KBM-7 (cell line): ENCODE measurements around the gene HIVEP1.
"Not testable (repeated sequence)": the region's sequence is repeated elsewhere in the genome, so short reads cannot be mapped to it uniquely, and the experiment has no call there.

Experiments used
- DNase-seq: peaks from one replicate; pipeline ENCODE4 v3.0.0-alpha.2; 2015
- in situ Hi-C: fragments of 300-500 bp; cut with MboI; formaldehyde crosslinking; loops from 2 replicates; pipeline ENCODE4 v1.14.3; 2020; ENCODE audit warnings: low sequenced_read_pairs, low pct_unique_long_range_greater_than_20kb, mixed read lengths

Gene HIVEP1

DNA sequence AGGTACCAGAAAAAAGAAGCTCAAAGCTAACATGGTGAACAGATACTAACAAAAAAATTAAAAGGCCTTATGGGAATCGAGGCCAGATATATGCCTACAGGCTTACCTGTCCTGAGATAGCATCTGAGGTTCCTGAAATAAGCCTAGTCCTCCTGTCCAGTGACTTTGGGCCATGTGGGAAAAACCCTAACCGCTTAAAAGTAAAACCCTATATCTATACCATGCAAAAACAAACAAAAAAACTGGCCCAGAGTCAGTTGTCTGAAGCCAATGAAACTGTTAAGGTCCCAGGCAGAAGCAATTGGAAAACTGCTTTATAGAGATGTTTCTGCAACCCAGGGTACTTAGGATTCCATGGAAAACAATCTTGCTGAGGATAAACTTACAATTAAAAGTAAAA lies 122.9 kb downstream of the HIVEP1 start:
- in situ Hi-C loops = no loop called here
- no peak for DNase-seq

DNA sequence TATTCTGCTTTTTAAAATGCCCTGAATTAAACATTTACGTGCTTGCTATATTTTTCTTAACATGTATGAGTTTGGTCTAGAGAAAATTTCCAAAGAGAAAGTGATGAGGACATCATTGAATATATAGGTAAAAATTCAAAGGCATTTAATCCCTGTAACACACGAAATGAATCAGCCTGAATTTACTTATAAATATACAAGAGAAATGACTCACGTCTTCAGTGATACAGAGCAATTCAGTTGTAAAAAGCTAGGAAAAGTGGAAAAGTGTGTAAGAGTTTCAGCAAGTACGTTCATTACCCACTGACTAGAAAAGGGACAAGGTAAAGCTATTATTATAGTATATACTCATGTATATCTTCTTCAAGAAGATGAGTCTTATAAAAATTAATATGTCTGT lies 124.8 kb downstream of the HIVEP1 start:
- in situ Hi-C loops = no loop called here

DNA sequence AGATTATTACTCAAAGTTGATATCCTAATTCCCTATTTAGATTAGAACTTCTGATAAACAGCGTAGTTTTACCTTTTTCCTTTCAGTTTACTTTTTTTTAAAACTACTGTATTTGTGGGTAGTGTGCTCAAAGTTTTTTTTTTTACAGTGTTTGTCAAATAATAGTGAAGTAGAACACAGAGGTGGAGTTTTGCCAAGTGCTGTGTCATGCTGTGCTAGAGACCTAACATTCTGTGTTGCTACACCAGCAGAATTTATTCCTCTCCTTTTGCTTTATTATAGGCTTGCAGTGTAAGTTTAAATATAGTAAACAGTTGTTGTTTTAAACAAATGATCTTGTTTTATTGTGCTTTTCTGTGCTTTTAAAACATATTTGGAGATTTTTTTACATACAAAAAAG lies 125.4 kb downstream of the HIVEP1 start:
- in situ Hi-C loops = no loop called here
- no peak for DNase-seq

More for the DNA sequence above, 124.8 kb downstream of the HIVEP1 start:
- DNase-seq = no peak

DNA sequence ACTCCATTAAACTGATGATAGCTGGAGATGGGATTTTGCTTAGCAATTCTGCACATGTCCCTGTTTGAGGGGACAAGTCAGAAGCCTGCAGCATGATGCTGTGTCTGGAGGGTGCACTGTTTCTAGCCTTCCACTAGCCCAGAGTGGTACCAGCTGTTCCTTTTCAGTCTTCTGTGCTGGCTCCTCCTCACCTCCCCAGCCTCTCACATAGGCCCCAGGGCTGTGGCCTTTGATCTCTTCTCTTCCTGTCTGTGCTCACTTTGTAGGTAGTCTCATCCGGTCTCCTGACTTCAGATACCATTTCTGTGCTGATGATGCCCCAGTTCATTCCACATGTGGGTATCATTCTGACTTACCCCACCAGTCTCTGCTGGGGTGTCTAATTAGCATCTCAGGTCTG lies 126.3 kb downstream of the HIVEP1 start:
- no peak for DNase-seq
- in situ Hi-C loops = no loop called here

DNA sequence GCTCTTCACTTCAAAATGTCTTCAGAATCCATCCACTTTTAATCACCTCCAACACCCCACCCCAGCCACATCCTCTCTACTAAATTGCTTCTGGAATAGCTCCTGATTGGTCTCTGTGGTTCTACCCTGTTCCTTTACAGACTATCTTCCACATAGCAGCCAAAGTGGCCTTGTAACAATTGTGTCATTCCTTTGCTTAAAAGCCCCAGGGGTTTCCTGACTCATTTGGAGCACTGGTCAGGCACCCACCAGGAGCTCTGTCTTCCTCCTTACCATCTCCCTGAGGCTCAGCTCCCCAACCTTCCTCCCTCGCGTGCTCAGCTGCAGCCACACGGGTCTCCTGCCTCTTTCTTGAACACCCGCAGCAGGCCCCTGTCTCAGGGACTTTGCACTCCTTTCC lies 126.8 kb downstream of the HIVEP1 start:
- in situ Hi-C loops = no loop called here
- no peak for DNase-seq

DNA sequence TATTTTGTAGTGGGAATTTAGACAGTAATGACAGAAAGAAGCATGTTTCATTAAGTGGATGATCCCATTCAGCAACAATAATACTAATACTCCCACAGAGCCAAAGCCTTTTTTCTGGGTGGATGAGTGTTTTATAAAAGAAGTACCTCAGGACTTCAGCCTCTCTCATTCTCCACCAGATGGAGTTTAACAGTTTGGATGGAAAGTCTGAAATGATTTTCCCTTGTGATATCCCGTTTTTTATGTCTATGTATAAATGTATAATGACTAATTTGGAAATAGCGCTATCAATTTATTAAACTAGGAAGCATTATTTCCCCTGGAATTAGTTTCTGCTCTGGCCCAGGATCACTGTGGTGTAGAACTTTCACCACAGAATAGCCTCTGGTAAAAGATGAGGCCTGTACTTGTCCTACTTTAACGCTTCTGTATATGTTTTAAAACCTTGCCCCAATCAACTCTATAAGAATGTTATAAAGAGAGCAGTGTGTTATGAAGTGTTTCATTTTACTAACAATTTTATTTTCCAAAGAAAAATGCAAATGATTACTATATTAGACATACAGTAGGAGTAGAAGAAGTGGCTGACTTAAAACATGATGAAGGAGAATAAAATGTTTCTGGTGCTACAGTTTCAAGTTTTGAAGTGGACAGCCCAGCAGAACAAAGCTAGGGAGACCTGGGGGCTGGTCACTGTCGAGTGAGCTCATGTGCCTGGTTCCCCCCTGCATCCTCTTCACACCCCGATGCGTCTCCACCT lies 135.6 kb downstream of the HIVEP1 start:
- DNase-seq = no peak
- in situ Hi-C loops = no loop called here

DNA sequence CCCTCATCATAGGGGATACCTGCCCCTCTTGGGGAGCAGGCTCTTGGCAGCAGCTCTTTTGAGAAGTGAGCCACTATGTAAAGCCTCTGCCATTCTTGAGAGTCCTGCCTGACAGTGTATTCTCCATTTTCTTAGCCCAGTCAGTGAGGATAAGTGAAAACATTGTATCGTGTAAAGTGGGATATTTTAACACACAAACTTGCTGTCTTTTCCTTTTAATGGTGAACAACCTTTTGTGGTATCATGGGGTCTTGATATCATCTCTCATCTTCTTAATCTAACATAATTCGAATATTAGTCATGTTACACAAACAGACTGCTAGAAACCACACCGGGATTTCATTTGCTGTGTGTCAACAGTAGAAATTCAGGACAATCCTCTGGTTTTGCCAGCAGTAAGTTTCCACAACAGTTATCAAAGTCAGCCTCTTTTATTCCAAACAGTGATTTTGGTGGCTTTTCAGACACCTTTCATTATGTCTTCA lies 136.2 kb downstream of the HIVEP1 start:
- in situ Hi-C loops = no loop called here
- no peak for DNase-seq

DNA sequence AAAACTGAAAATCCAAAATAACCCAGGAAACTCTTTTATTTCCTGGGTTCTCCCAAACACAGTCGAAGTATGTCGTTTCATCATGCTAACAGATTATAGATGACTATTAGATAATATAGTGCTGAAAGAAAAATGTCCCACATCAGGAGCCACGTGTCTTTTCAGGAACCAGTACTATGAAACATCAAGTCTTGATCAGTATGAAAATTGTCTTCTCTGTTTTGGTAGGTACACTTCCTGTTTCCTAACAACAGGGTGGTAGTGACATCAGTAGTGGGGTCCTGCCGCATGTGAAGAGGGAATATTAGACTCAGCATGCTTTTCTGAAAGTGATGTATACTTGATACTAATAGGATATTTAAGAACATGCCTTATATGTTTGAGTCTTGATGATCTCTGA lies 136.7 kb downstream of the HIVEP1 start:
- in situ Hi-C loops = no loop called here
- DNase-seq = no peak

DNA sequence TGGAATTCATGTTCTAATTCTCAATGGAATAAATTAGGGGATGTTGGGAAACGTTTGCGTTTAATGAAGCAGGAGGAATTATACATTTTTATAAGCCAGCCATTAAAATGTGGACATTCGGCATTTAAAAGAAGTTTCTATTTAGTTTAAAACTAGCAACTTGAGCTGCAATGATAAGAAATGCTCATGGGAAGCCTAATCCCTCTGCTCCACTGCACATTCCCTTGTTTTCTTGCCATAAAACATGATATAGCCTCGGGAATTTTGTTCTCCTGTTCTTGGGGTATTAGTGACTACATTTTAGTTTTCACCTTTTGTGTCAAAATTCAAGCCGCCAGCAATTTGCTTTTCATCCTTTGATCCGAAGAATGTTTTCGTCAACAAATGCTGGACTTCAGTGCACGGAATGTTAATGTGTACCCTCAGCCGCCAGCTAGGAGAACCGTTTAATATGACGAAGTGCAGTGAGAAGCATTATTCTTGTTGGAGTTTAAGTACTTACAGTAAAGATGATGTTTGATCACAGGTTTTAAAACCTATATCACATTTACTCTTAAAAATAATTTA lies 137.9 kb downstream of the HIVEP1 start:
- DNase-seq = no peak
- in situ Hi-C loops = no loop called here

DNA sequence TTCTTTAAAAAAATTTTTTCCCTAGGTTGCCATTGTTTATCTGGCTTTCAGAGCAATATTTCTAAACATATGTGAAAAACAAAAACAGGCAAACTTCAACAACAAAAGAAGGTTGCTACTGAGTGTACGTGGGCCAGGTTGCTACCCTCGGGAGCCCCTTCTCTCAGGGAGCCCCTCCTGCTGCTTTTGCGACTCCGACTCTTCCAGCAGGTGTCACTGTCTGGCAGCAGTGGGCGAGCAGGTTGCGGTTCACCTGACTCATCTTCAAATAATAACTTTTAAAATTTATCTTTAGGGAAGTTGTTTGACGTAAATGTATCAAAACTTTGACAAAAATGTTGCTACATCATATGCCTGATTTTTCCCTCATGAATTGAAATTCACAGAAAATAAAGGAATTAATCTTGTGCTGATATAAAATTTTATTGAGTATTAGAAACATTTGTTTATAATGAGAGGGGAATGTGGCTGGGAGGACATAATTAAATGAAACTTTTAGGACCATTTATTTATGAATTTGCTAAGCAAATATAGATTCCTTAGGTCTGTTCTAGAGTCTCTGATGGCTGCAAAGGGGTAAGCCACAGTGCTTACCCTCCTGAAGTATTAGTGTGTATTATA lies 138.8 kb downstream of the HIVEP1 start:
- peak; percentile 18 for DNase-seq
- in situ Hi-C loops = no loop called here

DNA sequence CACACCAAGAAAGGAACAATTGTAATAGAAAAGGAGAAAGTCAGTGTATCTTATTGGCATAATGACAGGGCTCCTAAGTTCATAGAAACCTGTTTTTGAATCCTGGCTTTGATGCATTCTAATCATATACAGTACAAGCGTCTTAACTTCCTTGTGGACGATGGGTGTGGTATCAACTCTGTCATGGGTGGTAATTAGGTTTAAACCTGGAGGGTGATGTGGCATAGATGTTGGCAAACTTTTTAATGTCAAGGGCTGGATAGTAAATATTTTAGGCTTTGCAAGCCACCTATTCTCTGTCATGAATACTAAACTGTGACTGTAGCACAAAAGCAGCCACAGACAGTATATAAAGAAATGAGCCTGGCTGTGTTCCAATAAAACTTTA lies 139.3 kb downstream of the HIVEP1 start:
- no peak for DNase-seq
- in situ Hi-C loops = no loop called here

DNA sequence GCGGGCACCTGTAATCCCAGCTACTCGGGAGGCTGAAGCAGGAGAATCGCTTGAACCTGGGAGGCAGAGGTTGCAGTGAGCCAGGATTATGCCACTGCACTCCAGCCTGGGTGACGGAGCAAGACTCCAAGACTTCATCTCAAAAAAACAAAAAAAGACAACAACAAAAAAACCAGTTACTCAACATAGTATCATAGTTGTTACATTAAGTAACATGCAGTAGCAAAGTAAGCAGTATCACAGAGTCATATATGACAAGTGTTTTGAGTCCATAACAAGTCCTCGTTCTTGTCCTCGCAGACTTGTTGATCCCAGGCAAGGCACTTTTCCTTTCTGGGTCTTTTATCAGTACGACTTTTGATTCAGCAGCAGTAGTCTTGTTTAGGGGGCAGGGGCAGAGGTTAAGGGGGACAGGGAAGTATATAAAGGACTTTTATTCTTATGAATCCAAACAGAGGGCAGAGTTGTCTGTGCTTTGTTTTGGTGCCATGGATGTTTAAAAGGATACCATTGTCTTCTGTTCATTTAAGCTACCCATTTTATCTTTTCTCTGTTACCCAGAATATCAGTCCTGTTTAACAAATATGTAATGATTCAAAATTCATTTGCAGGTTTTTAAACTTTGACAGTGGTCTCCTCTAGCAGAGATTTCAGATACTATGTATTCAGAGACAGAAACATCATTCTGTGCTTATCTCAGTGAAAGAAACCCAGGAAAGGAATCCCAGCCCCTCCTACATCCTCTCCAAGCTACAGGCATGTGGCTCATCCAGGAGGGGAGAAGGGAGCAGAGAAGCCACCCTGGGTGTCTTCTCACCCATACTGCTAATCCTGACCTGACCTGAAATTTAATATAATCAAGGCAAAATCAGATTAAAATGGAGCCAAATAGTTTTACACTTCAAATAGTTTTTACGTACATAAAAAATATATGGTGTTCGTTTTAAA lies 140.2 kb downstream of the HIVEP1 start:
- in situ Hi-C loops = no loop called here
- no peak for DNase-seq

DNA sequence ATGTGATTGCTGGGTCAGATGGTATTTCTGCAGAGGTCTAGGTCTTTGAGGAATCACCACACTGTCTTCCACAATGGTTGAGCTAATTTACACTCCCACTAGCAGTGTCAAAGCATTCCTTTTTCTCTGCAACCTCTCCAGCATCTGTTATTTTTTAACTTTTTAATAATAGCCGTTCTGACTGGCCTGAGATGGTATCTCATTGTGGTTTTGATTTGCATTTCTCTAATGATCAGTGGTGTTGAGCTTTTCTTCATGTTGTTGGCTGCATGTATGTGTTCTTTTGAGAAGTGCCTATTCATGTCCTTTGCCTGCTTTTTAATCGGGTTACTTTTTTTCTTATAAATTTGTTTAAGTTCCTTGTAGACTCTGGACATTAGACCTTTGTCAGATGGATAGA lies 143.7 kb downstream of the HIVEP1 start:
- DNase-seq, in situ Hi-C loops: not testable (repeated sequence)

DNA sequence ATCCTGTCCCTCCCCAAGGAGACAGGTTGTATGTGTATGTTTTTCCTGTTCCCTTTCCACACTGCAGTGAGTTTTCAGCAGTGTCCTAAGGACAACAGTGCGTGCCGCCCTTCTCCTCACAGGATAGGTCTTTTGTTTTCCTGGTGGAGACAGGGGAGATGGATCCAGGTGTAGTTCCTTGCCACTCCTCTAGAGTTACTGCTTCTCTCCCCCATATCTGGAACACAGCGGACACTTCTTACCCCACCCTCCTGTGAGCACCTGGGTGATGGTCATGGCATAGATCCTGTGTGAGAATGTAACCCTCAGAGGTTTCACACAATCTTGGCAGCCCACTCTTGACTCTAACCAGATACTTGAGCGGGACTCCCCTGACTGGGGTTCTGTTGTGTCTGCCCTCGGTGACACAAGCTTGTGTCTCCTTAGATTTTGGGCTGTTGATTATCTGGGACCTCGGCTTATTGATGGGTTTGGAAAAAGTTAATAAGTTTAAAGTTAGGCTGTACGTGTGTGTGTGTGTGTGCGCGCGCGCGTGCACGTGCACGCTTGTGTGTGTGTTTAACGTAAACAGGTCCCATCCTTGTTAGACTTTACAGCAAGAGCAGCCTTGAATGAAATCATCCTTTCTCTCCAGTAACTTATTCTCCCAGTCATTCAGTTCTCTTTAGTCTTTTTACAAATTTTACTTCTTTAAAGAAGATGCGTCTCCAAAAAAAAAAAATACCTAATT lies 146.7 kb downstream of the HIVEP1 start:
- no peak for DNase-seq
- in situ Hi-C loops = no loop called here

DNA sequence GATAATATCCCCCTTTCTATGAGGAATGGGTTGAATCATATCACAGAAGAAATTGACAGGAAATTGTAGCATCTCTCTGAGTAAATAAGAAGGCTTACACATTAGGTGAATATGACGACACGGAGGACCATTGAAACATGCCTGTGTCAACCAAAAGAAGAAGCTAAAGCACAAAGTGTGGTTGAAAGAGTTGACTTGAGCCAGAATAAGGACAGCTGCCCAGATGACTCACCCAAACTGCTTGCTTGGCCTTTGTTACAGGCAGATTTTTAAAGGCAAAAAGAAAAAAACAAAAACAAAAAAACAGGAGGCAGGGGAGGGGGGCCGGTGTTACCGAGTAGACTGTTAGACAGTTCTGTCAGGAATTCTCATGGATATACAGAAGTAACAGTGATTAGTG lies 148.2 kb downstream of the HIVEP1 start:
- in situ Hi-C loops = no loop called here
- no peak for DNase-seq

DNA sequence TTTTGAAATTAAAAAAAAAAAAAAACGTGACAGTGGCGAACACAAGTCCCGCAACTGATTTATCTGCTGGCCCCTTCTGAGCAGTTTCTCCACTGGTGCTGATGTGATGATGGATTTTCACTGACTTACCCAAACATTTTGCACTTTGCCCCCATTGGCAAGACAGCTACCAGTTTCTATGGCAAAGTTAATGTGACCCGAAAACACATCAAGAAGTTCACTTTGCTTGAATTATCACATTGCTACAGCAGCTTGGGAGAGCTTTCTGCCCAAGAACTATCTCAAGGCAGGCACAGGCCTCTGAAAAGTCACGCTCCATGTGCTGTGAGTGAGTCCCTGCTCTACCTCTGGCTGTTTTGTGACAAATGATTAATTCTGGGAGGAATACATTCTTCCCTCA lies 150.1 kb downstream of the HIVEP1 start:
- DNase-seq = no peak
- in situ Hi-C loops = no loop called here

DNA sequence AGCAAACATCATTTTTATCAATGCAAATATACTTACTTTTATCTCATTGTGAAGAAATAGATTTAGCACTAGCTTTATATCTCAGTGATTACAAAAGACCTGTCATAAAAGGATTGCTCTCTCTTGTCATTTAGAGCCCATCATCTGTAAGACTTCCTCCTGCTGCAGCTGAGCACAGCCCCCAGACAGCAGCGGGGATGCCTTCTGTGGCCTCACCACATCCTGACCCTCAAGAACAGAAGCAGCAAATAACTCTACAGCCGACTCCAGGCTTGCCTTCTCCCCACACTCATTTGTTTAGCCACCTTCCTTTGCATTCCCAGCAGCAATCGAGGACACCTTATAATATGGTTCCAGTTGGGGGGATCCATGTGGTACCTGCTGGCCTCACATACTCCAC lies 151.0 kb downstream of the HIVEP1 start:
- in situ Hi-C loops = no loop called here

DNA sequence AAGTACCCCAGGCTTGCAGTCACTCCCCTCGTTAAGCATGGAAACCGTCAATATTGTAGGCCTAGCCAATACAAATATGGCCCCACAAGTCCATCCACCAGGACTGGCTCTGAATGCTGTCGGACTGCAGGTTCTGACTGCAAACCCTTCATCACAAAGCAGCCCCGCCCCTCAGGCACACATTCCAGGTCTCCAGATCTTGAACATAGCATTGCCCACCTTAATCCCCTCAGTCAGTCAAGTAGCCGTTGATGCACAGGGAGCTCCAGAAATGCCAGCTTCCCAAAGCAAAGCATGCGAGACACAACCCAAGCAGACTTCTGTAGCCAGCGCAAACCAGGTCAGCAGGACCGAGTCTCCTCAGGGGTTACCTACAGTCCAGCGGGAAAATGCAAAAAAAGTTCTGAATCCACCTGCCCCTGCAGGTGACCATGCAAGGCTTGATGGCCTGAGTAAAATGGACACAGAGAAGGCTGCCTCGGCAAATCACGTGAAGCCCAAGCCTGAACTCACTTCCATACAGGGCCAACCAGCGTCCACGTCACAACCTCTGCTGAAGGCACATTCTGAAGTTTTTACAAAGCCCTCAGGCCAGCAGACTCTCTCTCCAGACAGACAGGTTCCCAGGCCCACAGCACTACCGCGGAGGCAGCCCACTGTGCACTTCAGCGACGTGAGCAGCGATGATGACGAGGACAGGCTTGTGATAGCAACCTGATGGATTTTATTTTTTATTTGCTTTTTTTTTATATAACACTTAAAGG lies 151.8 kb downstream of the HIVEP1 start:
- in situ Hi-C loops = no loop called here
- DNase-seq = no peak

More for the DNA sequence above, 151.0 kb downstream of the HIVEP1 start:
- peak; percentile 78 for DNase-seq
